ENCODE data around the gene ARHGAP8.

GRCh38 chr22:44706488-44706887, 45.9 kb upstream of the ARHGAP8 start:
- TF ChIP-seq CTCF (IDR thresholded peaks at IDR 0.05) (no peak), POLR2A (IDR thresholded peaks at IDR 0.05) (no peak)
